ENCODE data around the gene ALOX12B. TPM values are rescaled to one million over a fixed set of nuclear protein-coding genes. Genes with fewer than 3 reads are reported as not detected.
"Not testable (repeated sequence)": the region's sequence is repeated elsewhere in the genome, so short reads cannot be mapped to it uniquely, and the experiment has no call there.

The ALOX12B gene
- total RNA-seq, 1 donor from 2014 or later = not detected

DNA sequence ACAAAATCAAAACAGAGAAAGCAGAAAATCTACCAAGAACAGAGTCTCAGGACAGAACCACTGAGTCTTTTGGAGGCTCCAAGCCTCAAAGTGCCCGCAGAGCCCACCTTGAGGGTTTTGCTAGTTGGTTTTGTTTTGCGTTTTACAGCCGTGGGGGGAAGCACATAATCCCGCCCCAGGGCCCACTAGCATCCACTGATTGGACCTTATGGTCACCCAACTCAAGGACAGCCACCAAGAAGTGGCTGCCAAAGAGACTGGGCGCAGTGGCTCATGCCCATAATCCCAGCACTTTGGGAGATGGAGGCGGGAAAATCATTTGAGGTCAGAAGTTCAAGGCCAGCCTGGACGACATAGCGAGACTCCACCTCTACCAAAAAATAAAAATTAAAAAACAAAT is 38.8 kb downstream of the ALOX12B start:
- DNase-seq (ENCODE audit: low spot score in 2 of 2) (no peak), FAIRE-seq (no peak)

DNA sequence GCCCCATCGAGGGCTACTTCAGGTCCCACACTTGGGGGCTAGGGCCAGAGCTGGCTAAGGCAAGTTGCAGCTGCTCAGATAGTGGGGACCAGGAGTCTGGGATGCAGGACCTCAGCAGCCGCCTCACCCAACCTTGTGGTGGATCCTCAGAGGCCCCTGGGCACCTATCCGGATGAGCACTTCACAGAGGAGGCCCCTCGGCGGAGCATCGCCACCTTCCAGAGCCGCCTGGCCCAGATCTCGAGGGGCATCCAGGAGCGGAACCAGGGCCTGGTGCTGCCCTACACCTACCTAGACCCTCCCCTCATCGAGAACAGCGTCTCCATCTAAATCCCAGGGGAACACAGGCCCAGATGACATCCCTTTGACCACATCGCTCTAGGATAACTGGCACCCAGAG is 39.3 kb downstream of the ALOX12B start:
- no peak for FAIRE-seq

GRCh38 chr17:8047769-8048110 is 39.8 kb downstream of the ALOX12B start:
- DNase-seq (ENCODE audit: low spot score in 2 of 2) (no peak), FAIRE-seq (no peak)

More for the DNA sequence above, 39.3 kb downstream of the ALOX12B start:
- DNase-seq (ENCODE audit: low spot score in 2 of 2) = no peak

GRCh38 chr17:8046929-8047768 is 40.4 kb downstream of the ALOX12B start:
- FAIRE-seq = no peak

DNA sequence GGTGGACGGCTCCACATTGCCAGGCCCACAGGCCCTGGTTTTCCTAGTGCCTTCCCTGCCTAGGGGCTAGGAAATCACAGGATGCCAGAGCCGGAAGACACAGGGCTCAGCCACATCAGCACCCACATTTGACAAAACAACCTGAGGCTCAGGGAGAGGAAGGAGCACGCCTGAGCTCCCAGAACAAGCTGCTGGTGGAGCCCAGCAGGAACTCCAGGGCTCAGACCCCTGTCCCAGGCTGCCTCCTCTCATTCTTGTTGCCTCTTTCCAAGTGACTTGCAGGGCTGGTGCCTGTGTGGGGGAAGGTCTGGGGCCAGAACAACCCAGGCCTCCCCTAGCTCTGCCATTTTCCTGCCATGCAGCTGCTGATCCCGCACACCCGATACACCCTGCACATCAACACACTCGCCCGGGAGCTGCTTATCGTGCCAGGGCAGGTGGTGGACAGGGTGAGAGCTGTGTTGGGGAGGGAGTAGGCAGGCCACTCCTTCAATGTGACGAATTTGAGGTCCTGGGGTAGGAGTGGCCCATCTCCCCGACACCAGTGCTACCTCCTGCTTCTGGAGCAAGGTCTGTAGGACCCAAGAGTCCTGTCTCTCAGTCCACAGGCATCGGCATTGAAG is 41.1 kb downstream of the ALOX12B start:
- FAIRE-seq (no peak), DNase-seq (ENCODE audit: low spot score in 2 of 2) (no peak)

More at GRCh38 chr17:8046929-8047768, 40.4 kb downstream of the ALOX12B start:
- DNase-seq (ENCODE audit: low spot score in 2 of 2) = no peak

DNA sequence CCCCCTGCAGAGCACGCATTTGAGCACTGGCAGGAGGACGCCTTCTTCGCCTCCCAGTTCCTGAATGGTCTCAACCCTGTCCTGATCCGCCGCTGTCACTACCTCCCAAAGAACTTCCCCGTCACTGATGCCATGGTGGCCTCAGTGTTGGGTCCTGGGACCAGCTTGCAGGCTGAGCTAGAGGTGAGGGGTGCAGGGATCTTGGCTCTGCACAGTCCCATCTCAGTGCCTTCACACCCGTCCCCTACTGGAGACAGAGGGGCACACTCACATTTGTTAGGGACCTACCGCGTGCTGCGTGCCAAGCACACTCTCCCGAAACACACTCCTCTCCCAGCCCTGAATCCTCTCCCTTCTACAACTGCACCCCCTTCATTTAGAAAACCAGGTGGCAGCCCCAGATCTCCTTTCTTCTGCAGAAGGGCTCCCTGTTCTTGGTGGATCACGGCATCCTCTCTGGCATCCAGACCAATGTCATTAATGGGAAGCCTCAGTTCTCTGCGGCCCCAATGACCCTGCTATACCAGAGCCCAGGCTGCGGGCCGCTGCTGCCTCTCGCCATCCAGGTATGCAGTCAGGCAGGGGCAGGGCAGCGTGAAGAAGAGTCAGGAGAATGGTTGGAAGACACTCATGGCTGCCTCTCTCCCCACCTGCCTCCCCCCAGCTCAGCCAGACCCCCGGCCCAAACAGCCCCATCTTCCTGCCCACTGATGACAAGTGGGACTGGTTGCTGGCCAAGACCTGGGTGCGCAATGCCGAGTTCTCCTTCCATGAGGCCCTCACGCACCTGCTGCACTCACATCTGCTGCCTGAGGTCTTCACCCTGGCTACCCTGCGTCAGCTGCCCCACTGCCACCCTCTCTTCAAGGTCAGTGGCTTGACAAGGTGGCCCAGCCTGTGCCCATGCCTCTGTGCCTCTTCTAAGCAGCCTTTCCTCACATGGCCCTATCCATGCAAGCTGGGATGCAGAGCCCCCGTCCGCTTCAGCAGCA is 42.4 kb downstream of the ALOX12B start:
- DNase-seq (ENCODE audit: low spot score in 2 of 2) = no peak
- FAIRE-seq = no peak

DNA sequence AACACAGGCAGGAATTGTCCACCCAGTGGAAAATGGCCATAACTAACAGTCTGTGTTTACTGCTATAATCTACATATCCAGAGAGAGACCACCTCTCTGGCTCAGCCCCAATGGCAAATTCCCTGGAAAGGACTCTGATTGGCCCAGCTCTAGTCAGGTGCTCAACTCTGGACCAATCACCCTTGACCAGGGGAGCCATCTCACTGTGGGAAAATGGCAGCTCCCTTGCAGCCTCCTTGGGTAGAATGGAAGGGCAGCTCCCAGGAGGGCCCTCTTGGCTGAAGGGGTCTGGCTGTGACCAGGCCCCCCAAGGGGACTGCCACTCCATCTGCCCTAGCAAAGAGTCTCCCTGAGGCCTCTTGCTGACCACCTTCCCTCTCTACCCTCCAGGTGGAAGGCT is 45.5 kb downstream of the ALOX12B start:
- no peak for FAIRE-seq
- DNase-seq (ENCODE audit: low spot score in 2 of 2) = no peak

DNA sequence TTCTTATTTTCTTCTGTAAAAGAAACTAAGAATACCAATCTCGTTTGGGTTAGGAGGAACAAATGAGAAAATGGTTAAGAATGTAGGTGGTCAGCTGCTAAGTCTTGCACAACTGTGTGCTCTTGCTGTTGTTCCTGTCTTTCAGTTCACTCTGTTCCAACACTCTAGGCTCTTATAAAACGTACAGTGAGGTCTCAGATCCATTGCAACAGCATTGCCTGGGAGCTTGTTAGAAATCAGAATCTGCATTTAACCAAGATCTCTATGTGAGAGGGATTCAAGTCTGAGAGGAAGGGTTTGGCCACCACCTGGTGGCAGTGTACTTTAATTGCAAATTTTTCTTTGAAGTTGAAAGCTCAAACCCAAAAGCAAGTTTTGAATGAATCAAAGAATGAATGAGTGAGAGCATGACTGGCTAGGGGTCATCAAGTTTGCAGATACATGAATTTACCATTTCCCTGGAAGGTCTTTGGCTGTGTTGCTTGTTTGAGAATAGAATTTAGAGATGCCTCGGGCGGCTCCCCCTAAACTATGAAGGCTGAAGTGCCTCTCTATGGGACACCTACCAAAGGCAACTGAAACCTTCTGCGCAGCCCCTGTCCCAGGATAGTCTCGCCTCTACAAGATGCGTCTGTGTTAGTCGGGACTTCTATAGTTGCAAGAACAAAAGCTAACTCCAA is 46.1 kb downstream of the ALOX12B start:
- no peak for FAIRE-seq
- peak; percentile 52 to 59 for DNase-seq (ENCODE audit: low spot score in 2 of 2)

DNA sequence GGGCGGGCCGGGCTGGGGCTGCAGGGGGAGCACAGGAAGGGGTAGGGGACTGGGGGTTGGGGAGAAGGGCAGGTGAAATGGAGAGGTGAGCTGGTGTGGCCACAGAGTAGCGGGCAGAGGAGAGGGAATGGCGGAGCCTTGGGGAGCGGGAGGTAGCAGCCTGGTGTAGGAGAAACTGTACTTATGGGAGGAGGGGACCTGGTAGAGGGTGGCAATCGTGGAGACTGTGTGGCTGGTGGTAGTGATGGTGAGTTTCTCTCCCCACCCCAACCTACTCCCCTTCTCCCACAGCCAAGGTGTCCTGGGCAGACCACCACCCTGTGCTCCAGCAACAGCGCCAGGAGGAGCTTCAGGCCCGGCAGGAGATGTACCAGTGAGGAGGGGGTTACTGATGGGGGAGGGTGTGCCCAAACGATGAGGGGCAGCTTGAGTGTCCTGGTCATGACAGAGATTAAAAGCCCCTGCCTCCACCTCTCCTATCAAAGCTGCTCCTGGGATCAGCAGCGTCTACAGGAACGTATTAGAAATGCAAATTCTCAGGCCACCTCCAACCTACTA is 47.8 kb downstream of the ALOX12B start:
- FAIRE-seq (no peak), DNase-seq (ENCODE audit: low spot score in 2 of 2) (no peak)

DNA sequence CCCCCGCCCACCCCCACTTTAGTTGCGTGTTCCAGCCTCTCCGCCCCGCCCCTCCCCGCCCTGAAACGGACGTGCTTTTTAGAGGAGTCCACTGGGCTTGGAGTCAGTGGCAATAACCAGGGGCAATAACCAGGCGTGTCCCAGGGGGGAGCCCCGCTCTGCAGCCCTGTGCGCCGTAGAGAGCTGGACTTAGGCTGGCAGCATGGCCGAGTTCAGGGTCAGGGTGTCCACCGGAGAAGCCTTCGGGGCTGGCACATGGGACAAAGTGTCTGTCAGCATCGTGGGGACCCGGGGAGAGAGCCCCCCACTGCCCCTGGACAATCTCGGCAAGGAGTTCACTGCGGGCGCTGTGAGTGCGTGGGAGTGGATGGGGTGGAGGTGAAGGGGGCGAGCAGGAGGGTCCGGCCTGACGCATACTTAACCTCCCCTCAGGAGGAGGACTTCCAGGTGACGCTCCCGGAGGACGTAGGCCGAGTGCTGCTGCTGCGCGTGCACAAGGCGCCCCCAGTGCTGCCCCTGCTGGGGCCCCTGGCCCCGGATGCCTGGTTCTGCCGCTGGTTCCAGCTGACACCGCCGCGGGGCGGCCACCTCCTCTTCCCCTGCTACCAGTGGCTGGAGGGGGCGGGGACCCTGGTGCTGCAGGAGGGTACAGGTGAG is 48.4 kb downstream of the ALOX12B start, which contains the start of gene ALOX15B:
Gene ALOX15B, plus strand, starts transcription at position 106 of the 657 bp plus-strand sequence. Its CDS starts 97 bp downstream, at position 203.
- FAIRE-seq (no peak), DNase-seq (ENCODE audit: low spot score in 2 of 2) (no peak)

GRCh38 chr17:8032442-8032841 is 55.1 kb downstream of the ALOX12B start:
- no peak for FAIRE-seq
- DNase-seq (ENCODE audit: low spot score in 2 of 2) = no peak

DNA sequence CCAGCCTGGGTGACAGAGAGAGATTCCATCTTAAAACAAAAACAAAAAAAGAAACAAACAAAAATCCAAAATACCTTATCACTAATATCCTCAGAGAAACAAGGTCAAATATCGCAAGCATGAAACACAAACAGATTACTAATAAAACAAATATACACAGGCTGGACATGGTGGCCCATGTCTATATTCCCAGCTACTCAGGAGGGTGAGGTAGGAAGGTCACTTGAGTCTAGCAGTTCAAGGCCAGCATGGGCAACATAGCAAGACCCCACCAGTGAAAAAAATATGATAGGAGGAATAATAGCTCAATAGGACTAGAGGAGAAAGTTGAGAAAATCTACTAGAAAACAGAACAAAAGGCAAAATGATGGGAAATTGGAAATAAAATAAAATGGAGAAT is 55.6 kb downstream of the ALOX12B start:
- FAIRE-seq (no peak), DNase-seq (ENCODE audit: low spot score in 2 of 2) (no peak)

DNA sequence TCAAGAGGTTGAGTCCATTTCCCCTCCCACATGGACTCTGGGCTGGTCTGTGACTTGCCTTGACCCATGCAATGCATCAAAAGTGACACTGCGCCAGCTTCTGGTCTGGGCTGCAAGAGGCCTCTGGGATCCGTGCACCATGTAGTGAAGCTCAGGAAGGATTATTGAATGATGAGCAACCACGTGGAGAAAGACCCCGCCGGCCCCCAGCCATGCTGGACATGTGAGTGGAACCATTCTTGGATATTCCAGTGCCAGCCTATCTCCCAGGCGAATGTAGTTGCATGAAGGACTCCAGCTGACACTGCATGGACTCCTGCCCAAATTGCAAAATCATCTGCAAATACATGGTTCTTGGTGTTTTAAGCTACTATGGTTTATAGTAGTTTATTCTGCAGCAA is 56.3 kb downstream of the ALOX12B start:
- no peak for DNase-seq (ENCODE audit: low spot score in 2 of 2)
- no peak for FAIRE-seq

DNA sequence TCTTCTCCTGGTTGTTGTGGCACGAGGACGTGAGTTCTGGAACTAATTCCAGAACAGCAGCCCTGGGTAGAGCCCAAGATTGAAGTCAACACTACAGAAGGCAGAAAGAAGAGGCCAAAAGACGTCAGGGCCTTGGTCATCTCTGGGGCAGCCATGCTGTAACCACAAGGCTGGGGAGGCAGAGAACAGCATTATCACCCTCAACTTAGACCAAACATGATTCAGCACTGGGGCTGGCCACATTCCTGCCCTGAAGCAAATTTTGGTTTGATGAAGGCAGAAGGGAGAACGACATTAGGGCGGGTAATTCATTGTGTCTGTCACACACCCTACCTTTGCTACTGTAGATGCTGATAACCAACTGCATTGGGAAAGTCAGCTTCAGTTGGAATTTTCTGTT is 58.4 kb downstream of the ALOX12B start:
- DNase-seq (ENCODE audit: low spot score in 2 of 2) (no peak), FAIRE-seq (no peak)

- FAIRE-seq = no peak
- DNase-seq (ENCODE audit: low spot score in 2 of 2) = no peak
Observed at GRCh38 chr17:8025176-8025911, 62.2 kb downstream of the ALOX12B start.

DNA sequence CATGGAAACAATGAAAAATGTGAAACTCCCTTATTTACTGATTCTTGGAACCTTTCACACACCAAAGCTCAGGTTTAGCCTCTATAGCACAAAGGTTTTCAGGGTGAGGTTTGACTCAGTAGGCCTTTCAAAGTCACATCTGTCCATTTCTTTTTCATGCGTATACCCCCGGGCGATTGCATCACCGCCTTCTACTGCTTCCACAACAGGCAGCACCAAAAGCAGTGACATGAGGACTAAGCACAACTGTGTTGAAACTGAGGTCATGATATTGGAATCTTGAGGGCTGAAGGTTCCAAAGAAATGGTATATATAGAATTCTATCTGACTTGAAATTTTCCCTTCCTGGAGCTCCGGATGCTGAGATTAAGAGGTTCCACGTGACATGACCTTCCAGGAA is 63.4 kb downstream of the ALOX12B start:
- not testable (repeated sequence) for FAIRE-seq; DNase-seq (ENCODE audit: low spot score in 2 of 2)

Data from frontal cortex (tissue), 4 donors.